Measurements from ENCODE around the gene INPP5J.
"Not testable (repeated sequence)": the region's sequence is repeated elsewhere in the genome, so short reads cannot be mapped to it uniquely, and the experiment has no call there.

Gene INPP5J

GRCh38 chr22:31087744-31088215 is 35.0 kb upstream of the INPP5J start:
- no peak for DNase-seq

GRCh38 chr22:31088233-31088986 is 34.4 kb upstream of the INPP5J start:
- no peak for DNase-seq

GRCh38 chr22:31089160-31090100 is 33.3 kb upstream of the INPP5J start:
- DNase-seq: peak; percentile 55

GRCh38 chr22:31090217-31091085 is 32.3 kb upstream of the INPP5J start:
- DNase-seq: no peak

GRCh38 chr22:31091106-31091975 is 31.4 kb upstream of the INPP5J start:
- DNase-seq: no peak

- DNase-seq: no peak
Observed at GRCh38 chr22:31092161-31092560, 30.6 kb upstream of the INPP5J start.

GRCh38 chr22:31093086-31093850 is 29.5 kb upstream of the INPP5J start:
- no peak for DNase-seq

GRCh38 chr22:31094021-31094551 is 28.7 kb upstream of the INPP5J start:
- DNase-seq: no peak

GRCh38 chr22:31094741-31095140 is 28.0 kb upstream of the INPP5J start:
- no peak for DNase-seq

- no peak for DNase-seq
Observed at GRCh38 chr22:31095637-31096249, 27.0 kb upstream of the INPP5J start.

- DNase-seq: no peak
Observed at GRCh38 chr22:31096657-31097279, 26.0 kb upstream of the INPP5J start.

- DNase-seq: not testable (repeated sequence)
Observed at GRCh38 chr22:31097539-31097938, 25.2 kb upstream of the INPP5J start.

GRCh38 chr22:31097941-31098631 is 24.7 kb upstream of the INPP5J start:
- DNase-seq: no peak

- DNase-seq: no peak
Observed at GRCh38 chr22:31098632-31099110, 24.1 kb upstream of the INPP5J start.

GRCh38 chr22:31099386-31099785 is 23.4 kb upstream of the INPP5J start:
- no peak for DNase-seq

- no peak for DNase-seq
Observed at GRCh38 chr22:31099841-31100761, 22.7 kb upstream of the INPP5J start.

GRCh38 chr22:31100762-31101525 is 21.8 kb upstream of the INPP5J start:
- no peak for DNase-seq

Data from activated CD4-positive, alpha-beta T cell treated with anti-CD3 and anti-CD28 coated beads, Interleukin-2, Interleukin-6, amounts not matched to agents 100 ng/mL and 50 ng/mL, durations not matched to agents 16 hours and 8 hours (primary cell).